ENCODE results near the gene ERRFI1. TPM values are rescaled to one million over a fixed set of nuclear protein-coding genes. Genes with fewer than 3 reads are reported as not detected.
A peak's percentile ranks its signal among the peaks of the same experiment; 100 is the strongest.

Gene ERRFI1
- total RNA-seq, 1 experiment from 2014 or later, result 44.4 TPM

- no TSS peak for BruUV-seq (replicated peaks)
- no peak for DNase-seq (ENCODE audit: low spot score)
- H3K4me3 ChIP-seq (ENCODE audit: low read depth, low read length, poor library complexity, severe bottlenecking), result no peak overlapping the region
- no peaks in the 10 kb centered on the region for H3K9me3 ChIP-seq (ENCODE audit: low read depth, low read length, poor library complexity, severe bottlenecking)
- no peak for TF ChIP-seq CTCF (conservative IDR thresholded peaks at IDR 0.05; ENCODE audit: low read depth, low read length)
- no peak for TF ChIP-seq EZH2 (IDR thresholded peaks at IDR 0.05; ENCODE audit: borderline replicate concordance, low read depth, low read length, poor library complexity, severe bottlenecking)
- intact Hi-C loops (cut with micrococcal nuclease; ENCODE audit: unreplicated experiment), result loop anchor here (10.0 kb wide), 1 partner anchor 331 kb away; no protein-coding TSS in a partner anchor
- H3K4me1 ChIP-seq (ENCODE audit: insufficient read depth, low read length, poor library complexity, severe bottlenecking), result peaks cover 38% of the 10 kb centered on the region
- peaks cover 39% of the 10 kb centered on the region for H3K36me3 ChIP-seq (ENCODE audit: insufficient read depth, low read length, poor library complexity, severe bottlenecking)
- ChIA-PET POLR2A (ENCODE audit: low non-redundant PET) (no interaction called here), CTCF (no interaction called here)
- no peak overlapping the region for H3K27ac ChIP-seq (ENCODE audit: low read depth, low read length, poor library complexity, severe bottlenecking)
- H3K27me3 ChIP-seq (replicated peaks; ENCODE audit: insufficient read depth, low read depth, low read length, poor library complexity), result no peaks in the 10 kb centered on the region
Measured at GRCh38 chr1:8013399-8013798, 12.7 kb downstream of the ERRFI1 start.

DNA sequence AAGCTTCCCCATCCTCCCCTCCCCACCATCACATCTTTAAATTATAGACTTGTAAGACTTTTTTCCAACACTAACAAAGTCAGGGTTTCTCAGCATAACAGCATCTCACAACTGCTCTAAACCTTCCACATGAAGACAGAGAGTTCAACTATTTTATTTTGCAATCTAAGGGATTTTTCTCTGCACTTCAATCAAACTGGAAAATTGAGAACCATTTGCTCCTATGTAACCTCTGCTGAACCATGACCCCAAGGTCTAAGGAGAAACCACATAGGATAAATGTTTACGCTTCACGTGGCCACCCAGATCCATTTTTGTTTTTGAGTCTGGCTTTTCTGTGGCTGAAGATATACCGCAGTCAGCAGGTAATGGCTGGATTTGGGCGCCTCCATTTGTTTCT is 13.2 kb downstream of the ERRFI1 start:
- no TSS peak for BruUV-seq (replicated peaks)
- H3K9me3 ChIP-seq (ENCODE audit: low read depth, low read length, poor library complexity, severe bottlenecking), result no peaks in the 10 kb centered on the region
- H3K4me1 ChIP-seq (ENCODE audit: insufficient read depth, low read length, poor library complexity, severe bottlenecking), result peaks cover 34% of the 10 kb centered on the region
- ChIA-PET POLR2A (ENCODE audit: low non-redundant PET) (no interaction called here), CTCF (no interaction called here)
- TF ChIP-seq CTCF (conservative IDR thresholded peaks at IDR 0.05; ENCODE audit: low read depth, low read length), result no peak
- no peak for TF ChIP-seq EZH2 (IDR thresholded peaks at IDR 0.05; ENCODE audit: borderline replicate concordance, low read depth, low read length, poor library complexity, severe bottlenecking)
- no peaks in the 10 kb centered on the region for H3K27me3 ChIP-seq (replicated peaks; ENCODE audit: insufficient read depth, low read depth, low read length, poor library complexity)
- H3K4me3 ChIP-seq (ENCODE audit: low read depth, low read length, poor library complexity, severe bottlenecking), result no peak overlapping the region
- H3K27ac ChIP-seq (ENCODE audit: low read depth, low read length, poor library complexity, severe bottlenecking), result no peak overlapping the region
- peaks cover 39% of the 10 kb centered on the region for H3K36me3 ChIP-seq (ENCODE audit: insufficient read depth, low read length, poor library complexity, severe bottlenecking)
- intact Hi-C loops (cut with micrococcal nuclease; ENCODE audit: unreplicated experiment), result loop anchor here (10.0 kb wide), 1 partner anchor 332 kb away; no protein-coding TSS in a partner anchor
- DNase-seq (ENCODE audit: low spot score), result no peak

DNA sequence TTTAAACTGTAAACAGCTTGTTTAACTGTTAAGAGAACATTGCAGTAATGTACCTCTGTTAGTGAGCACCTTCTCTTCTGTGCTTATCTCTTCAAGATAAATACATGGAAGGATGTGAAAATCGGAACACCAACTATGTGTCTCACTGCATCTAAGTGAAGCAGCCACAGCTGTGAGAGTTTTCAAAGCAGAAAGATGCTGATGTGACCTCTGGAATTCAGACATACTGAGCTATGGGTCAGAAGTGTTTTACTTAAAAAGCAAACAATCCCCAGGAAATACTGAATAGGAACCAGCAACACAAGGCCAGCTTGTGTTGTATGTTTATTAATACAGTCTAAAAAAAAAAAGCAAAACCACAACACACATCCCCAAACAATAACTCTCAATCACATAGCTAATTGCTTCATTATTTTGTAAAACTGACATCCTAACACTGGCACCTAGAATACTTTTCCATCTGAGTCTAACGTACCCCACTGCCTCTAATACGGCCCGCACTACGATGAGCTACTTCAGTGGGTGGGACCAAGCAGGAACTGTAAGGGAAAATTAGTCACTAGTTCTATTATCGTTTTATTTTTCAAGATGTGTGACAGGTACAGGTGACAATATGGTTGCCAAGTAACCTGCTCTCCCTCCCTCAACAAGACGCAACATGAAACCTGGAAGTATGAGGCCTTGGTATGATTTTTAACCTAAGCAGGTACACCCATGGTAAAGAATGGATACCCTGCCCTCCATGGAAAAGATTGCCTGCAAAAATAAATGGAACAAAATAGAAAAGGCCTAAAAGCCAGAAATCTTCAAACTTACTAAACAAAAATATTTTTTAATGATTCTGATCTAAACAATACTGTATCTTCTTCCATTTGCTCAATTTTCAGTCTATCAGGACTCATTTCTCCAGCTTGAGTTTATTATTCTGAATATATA is 13.9 kb downstream of the ERRFI1 start:
- TSS peak; percentile 13 for BruUV-seq (replicated peaks)
- POLR2A ChIA-PET (ENCODE audit: low non-redundant PET), result no interaction called here
- Histone ChIP-seq H3K4me1 (ENCODE audit: insufficient read depth, low read length, poor library complexity, severe bottlenecking) (peaks cover 26% of the 10 kb centered on the region), H3K4me3 (ENCODE audit: low read depth, low read length, poor library complexity, severe bottlenecking) (no peak overlapping the region), H3K9me3 (ENCODE audit: low read depth, low read length, poor library complexity, severe bottlenecking) (no peaks in the 10 kb centered on the region), H3K27ac (ENCODE audit: low read depth, low read length, poor library complexity, severe bottlenecking) (no peak overlapping the region), H3K36me3 (ENCODE audit: insufficient read depth, low read length, poor library complexity, severe bottlenecking) (peaks cover 39% of the 10 kb centered on the region), H3K27me3 (replicated peaks; ENCODE audit: insufficient read depth, low read depth, low read length, poor library complexity) (no peaks in the 10 kb centered on the region)
- CTCF ChIA-PET, result interaction anchor here (0.5 kb wide), 1 partner anchor 685 kb away, joined by 3 read pairs; no protein-coding TSS in a partner anchor
- intact Hi-C loops (cut with micrococcal nuclease; ENCODE audit: unreplicated experiment), result loop anchor here (10.0 kb wide), 1 partner anchor 333 kb away; no protein-coding TSS in a partner anchor
- TF ChIP-seq CTCF (conservative IDR thresholded peaks at IDR 0.05; ENCODE audit: low read depth, low read length) (no peak), EZH2 (IDR thresholded peaks at IDR 0.05; ENCODE audit: borderline replicate concordance, low read depth, low read length, poor library complexity, severe bottlenecking) (no peak)
- no peak for DNase-seq (ENCODE audit: low spot score)

All from A673 (cell line).